Measurements from ENCODE around the gene DPP4.

DPP4 gene

DNA sequence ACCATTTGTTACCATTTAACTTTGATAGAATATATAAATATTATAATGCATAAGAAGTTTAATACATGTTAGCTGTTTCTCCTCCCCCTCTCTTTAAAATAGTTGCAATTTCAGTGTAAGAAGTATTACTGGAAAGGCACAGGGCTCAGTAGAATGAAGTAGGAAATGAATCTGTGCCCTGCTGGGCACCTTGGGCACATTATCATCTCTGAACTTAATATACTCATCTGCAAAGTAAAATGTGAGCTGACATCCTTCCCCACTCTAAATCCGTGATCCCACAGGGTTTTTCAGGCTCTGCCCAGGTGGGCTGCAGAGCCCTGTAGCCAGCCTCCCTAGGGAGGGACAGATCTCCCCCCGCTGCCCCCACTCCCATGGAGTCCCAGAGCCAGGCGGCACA lies 56.8 kb downstream of the DPP4 start:
- no peak for DNase-seq (ENCODE audit: low read depth in 3 of 3)

- DNase-seq (ENCODE audit: low read depth in 3 of 3): no peak
Observed at GRCh38 chr2:162016080-162016479, 57.9 kb downstream of the DPP4 start.

DNA sequence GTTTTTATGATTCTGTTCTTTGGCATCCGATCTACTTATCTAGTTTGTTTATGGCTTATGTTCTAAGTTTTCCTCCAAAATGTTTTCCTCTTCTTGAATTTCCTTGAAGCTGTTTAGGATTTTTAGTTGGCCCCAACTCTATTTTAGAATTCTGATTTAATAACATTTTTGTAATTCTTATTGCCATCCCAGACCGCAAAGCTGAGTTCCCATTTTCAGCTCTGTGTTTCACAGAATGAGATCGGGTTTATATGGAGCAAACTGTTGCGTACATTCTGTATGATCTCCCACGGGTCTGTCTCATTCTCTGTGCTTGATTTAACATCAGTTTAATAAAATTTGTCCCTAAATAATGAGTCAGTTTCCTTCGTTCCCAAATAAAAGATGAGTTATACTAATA lies 59.3 kb downstream of the DPP4 start:
- no peak for DNase-seq (ENCODE audit: low read depth in 3 of 3)

DNA sequence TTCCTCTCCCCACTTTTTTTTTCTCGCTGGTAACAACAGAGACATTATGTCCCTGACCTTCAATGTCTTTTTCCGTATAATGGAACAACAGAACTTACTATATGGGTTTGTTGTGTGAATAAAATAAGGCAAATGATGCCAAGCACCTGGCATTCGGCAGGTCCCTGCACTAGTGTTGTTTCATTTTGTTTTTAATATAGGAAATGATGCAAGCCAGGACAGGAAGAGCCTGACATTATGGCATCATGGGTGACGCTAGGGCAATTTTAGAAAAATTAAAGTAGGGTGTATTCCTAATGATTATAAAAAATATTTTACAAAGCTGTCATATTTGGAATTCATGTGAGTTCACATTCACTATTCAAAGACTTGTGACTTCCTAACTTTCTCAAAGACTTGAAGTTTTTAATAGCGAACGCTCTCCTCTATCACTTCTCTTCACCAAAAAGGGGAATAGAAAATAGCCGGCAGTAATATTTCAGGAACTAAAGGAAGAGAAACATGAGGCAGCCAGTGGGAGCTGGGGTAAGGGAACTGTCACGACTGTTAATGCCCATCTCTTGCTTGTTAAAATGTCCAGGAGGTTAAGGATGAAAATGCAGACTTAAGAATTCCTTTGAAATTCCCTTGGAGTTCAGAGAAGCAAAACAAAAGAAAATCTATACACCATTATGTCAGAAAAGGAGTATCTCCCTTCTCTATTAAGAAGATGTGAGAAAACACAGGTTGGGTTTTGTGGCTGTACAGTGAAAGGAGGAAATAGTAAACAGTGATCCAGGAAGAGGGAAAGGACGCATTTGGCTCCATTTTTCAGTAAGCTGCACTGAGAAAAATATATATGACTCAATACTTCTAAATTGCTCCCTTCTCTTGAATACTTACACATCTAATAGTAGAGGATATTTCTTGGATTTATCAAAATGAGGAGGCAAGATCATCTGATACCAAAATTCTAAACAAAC lies 60.2 kb downstream of the DPP4 start:
- DNase-seq (ENCODE audit: low read depth in 3 of 3): no peak

GRCh38 chr2:162012565-162013058 lies 61.4 kb downstream of the DPP4 start:
- no peak for DNase-seq (ENCODE audit: low read depth in 3 of 3)

GRCh38 chr2:162011706-162012564 lies 62.1 kb downstream of the DPP4 start:
- DNase-seq (ENCODE audit: low read depth in 3 of 3): no peak

- DNase-seq (ENCODE audit: low read depth in 3 of 3): no peak
Observed at GRCh38 chr2:162009543-162009942, 64.5 kb downstream of the DPP4 start.

DNA sequence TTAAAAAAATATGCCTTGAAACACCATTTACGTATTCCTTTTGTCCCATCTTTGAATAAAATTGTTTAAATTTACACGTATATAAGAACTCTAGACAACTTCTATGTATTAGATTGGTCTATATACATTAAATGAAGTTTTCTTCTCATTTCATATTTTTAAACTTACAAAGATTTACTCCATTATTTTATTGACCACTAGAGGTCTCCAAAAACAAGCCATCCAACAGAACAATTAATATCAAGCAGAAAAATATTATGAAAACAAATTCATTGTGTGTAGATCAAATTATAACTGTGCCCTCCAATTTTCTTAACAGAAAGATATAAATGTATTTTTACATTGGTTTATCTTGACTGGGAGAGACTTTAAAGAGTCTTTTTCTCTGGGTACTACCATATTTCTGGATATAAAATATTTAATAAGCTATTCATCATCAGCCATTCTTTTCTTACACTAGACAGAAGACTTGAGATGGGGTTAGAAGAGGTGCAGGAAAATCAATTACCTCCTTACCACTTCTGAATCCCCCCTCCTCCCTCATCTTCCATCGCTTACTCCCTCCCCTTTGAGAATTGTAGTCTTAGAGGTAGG lies 66.5 kb downstream of the DPP4 start:
- no peak for DNase-seq (ENCODE audit: low read depth in 3 of 3)

GRCh38 chr2:162006337-162006736 lies 67.7 kb downstream of the DPP4 start:
- no peak for DNase-seq (ENCODE audit: low read depth in 3 of 3)

GRCh38 chr2:162004031-162004430 lies 70.0 kb downstream of the DPP4 start:
- DNase-seq (ENCODE audit: low read depth in 3 of 3): no peak

DNA sequence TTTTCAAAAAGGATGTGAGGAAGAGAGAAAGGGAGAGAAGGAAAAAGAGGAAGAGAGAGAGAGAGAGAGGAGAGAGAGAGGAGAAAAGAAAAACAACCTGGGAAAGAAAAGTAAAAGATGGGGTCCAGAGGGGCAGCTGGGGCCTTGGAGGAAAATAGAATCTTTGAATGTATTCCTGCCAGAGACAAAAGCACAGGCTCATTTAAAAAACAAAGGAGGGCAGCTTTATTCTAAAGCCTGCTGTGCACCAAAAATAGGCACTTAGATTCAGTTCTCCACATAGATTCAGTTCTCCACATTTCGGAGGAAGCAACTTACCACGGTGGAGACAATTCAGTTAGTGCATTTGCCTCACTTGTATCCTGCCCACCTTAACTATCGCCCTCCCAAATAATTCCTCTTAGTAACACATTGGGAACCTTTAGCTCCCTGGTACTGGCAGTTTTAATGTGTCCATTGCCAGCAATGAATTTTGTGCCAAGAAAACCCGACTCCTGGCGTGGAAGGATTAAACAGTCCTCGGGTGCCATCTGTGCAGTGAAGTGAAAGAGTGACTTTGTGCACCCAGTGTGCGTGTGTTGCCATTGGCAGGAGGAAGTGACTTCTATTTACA lies 71.3 kb downstream of the DPP4 start:
- DNase-seq (ENCODE audit: low read depth in 3 of 3): no peak

- DNase-seq (ENCODE audit: low read depth in 3 of 3): no peak
Observed at GRCh38 chr2:162000431-162000830, 73.6 kb downstream of the DPP4 start.

DNA sequence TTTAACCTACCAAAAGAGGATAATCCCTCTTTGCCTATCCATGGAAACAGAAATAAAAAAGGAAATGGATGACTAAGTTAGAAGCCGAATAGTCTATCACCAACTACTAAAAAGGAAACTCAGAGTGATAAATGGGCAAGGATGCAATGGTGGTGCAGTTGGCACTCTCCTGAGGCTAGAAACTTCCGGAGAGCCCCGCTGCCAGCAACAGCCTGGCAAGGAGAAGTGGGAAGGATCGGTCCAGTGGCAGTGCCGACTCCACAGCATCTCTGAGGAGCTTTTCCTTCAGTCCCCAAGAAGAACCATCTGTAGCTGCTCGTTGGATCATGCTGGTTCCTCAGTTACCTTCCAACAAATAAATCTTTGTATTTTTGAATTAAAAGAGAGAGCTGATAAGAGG lies 74.7 kb downstream of the DPP4 start:
- no peak for DNase-seq (ENCODE audit: low read depth in 3 of 3)

GRCh38 chr2:161998857-161999256 lies 75.2 kb downstream of the DPP4 start:
- no peak for DNase-seq (ENCODE audit: low read depth in 3 of 3)

DNA sequence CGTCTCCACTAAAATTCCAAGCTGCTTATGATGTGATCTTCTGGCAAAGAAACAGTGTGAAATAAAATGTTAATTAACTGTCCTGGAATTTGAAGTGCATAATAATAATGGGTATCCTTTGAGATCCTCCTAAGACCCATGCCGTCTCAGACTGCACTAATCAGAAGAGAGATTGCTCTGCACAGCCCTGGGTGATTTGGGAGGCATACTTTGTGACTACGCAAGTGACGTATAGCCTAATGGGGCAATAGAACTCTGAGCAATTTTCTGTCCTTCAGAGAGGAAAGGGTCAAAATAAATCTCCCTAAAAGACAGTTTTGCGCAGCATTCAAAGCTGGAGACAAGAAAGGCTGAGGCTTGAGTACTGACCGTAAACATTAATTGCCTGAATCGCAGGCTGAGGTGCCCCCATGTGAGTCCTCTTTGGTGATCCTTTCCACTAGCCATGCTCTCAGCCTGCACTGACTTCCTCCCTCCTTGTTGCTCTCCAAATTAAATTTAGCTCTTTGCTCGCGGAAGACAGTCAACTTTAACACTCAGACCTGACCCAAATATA lies 76.0 kb downstream of the DPP4 start:
- DNase-seq (ENCODE audit: low read depth in 3 of 3): no peak

DNA sequence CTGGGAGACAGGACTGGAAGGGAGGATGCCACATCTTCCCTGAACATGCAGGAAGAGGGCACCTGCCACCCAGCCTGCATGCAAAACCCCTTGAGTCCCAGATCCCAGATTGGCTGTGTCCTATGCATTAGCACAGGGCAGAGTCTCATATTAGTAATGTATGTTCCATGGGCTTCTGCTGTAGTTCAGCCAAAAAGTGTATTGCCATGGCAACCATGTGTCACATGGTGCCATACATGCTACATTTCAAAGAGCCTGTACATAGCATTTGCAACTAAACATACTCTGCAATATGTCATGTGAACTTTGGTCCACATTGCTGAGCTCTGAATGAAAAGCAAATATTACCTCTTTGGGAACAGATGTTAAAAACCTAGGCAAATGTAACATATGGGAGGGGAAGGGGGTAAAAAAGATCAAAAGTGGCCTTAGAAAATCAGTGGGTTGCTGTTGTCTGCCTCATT lies 78.4 kb downstream of the DPP4 start:
- no peak for DNase-seq (ENCODE audit: low read depth in 3 of 3)

DNA sequence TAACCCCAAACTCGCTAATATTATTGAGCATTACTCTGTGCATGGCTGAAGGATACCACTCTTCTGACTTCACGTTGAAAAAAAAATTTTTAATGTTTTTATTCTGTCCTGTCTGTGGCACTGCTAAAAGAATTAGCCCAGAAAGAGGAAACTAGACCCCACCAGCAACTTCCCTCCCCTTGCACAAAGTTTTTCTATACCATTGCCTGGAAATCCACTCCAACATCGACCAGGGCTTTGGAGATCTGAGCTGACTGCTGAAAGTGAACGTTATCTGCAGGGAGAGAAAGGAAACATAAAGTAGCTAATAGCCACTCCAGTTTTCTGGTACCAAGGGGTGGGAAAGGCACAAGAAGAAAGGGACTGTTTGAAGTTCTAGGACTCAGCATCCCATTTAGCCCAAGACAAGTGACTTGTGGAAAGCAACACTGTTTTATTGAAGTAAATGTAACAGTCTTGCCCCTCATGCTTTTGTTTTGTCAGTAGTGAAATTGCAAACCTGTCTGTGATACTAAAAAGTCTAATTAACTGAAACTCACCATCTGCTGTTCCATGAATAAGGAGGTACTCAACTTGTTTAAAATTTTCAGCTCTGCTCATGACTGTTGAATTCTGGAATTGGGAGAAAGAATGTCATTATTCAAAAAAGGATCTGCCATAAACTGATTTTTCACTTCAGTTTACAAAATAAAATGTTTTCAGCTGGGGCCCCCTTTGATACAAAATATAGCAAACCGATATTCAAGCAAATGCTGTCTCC lies 79.1 kb downstream of the DPP4 start:
- no peak for DNase-seq (ENCODE audit: low read depth in 3 of 3)

- peak in 2 of 3 experiments; percentile 17 to 41 for DNase-seq (ENCODE audit: low read depth in 3 of 3)
Observed at GRCh38 chr2:161992531-161992930, 81.5 kb downstream of the DPP4 start.

DNA sequence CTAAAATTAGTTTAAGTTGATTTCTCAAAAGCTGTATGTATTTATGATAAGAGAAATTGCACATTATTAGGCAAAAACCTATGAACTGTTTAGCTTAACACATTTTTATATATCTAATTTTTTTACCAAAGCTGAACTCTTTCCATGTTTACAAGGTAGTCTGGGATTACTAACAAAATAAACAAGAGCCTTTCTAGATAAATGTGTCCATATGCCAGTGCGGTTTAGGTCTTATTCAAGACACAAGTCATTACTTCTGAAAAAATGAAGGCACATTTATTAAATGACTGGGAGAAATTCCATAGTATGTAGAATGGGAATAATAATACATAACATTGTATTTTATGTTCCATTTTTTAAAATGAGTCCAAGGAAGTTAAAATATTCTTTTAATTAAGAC lies 82.0 kb downstream of the DPP4 start:
- DNase-seq (ENCODE audit: low read depth in 3 of 3): no peak

DNA sequence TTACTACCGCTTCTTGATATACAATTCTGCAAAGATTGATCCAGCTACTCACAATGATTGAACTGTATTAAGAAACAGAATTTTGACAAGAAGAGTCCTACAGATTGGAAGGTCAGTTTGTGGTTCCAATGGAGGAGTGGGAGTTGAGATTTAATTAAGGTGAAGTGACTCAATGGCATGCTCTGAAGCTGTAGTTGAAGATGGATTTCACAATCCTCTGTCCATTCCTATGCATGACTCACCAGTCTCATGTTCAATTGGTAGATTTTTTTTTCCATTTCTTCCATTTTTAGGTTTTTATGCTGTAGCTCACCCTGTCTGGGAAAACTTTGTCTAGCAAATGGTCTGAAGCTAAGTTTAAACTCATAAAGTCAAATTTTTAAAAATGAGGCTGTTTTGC lies 83.3 kb downstream of the DPP4 start:
- no peak for DNase-seq (ENCODE audit: low read depth in 3 of 3)

DNA sequence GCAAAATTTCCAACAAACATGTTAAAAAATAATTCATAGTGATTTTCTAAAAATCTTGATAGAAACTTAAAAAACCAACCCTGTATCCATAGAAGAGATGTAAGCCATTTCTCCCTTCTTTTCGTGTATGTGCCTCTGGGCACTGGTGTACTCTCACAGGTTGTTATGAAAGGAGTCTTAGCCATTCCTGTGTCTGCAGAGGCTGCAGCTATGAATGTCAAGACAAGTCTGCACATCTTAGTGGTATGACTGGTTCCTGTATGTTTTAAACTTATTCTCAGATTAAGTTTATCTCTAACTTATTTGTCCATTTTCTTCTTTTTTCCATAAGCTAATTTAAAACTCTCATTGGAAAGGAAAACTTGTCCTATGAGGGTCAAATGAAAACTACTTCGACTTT lies 84.0 kb downstream of the DPP4 start:
- DNase-seq (ENCODE audit: low read depth in 3 of 3): no peak

Data from stimulated activated CD4-positive, alpha-beta T cell treated with anti-CD3 and anti-CD28 coated beads, TNF-alpha, amount 100 ng/mL, for 4 hours (primary cell).